Breast epithelium (tissue), 4 donors: Measurements from ENCODE around the gene HNRNPAB. TPM values are rescaled to one million over a fixed set of nuclear protein-coding genes. Genes with fewer than 3 reads are reported as not detected.

ENCODE experiments used
- DNase-seq, 2 donors: peaks; one replicate each; pipeline ENCODE4 v3.0.0-alpha.2; 2019; ENCODE audit warnings: low spot score in 2 of 2
- H3K27ac ChIP-seq, 2 donors: fragments of 200-600 bp; sonication (generic) in 1 of 2; one replicate each; pipeline ENCODE4 v1.5.1; 2016 to 2019; ENCODE audit warnings: mild to moderate bottlenecking in 1 of 2
- H3K27me3 ChIP-seq, 2 donors: fragments of 200-600 bp; sonication (generic) in 1 of 2; one replicate each; pipeline versions ENCODE4 v1.5.1 to v1.6.0; 2017 to 2019; ENCODE audit warnings: control low read depth in 1 of 2, mild to moderate bottlenecking in 1 of 2
- H3K36me3 ChIP-seq: fragments of 200-600 bp; one replicate; pipeline ENCODE4 v1.5.1; 2019
- H3K4me1 ChIP-seq, 2 donors: fragments of 200-600 bp; sonication (generic); one replicate each; pipeline ENCODE4 v1.5.1; 2016 to 2019; ENCODE audit warnings: control low read depth in 1 of 2
- H3K4me3 ChIP-seq, 3 donors: fragments of 200-600 bp; sonication (generic); 1 replicate in 2 of 3; 2 replicates in 1 of 3; pipeline ENCODE4 v1.5.1; 2016 to 2019; ENCODE audit warnings: mild to moderate bottlenecking in 3 of 3, moderate library complexity in 2 of 3
- H3K9me3 ChIP-seq, 2 donors: fragments of 200-600 bp; sonication (generic) in 1 of 2; one replicate each; pipeline ENCODE4 v1.5.1; 2016 to 2019; ENCODE audit warnings: control low read depth in 1 of 2
- POLR2A ChIP-seq: fragments of 450-650 bp; IDR thresholded peaks from one replicate; pipeline ENCODE4 v1.6.1; 2016; ENCODE audit warnings: antibody characterized with exemption, mild to moderate bottlenecking, moderate library complexity
- POLR2AphosphoS5 ChIP-seq, 3 donors: sonication (generic); formaldehyde crosslinking; IDR thresholded peaks; one replicate each; pipeline ENCODE4 v1.6.1; 2017; ENCODE audit warnings: antibody characterized with exemption in 3 of 3
- intact Hi-C: fragments of 100-400 bp; cut with DNase I; formaldehyde crosslinking; loops from one replicate; pipeline ENCODE4 v1.15.1; 2023; ENCODE audit warnings: low total_unique reads
- total RNA-seq, 3 donors: library from RNA; depleted of rRNA; stranded (reverse); fragments of >200 nt; gene quantifications; one replicate each; pipeline ENCODE4 v1.1.0, GENCODE V29; 2016
- TF ChIP-seq, protein P1 (sequence below), 3 donors: fragments of 450-650 bp; IDR thresholded peaks; one replicate each; pipeline ENCODE4 v1.5.1; 2016 to 2017; ENCODE audit warnings: antibody characterized with exemption in 3 of 3, mild to moderate bottlenecking in 3 of 3, moderate library complexity in 3 of 3

Gene HNRNPAB
- total RNA-seq, 3 donors from 2014 or later, result 56.3 to 90.5 (median 68.9) TPM

- Histone ChIP-seq H3K27ac (no peak overlapping the region), H3K4me1 (peaks cover 20 to 33% of the 10 kb centered on the region in 2 donors)
Observed at GRCh38 chr5:178235588-178235974, 31.2 kb downstream of the HNRNPAB start.

DNA sequence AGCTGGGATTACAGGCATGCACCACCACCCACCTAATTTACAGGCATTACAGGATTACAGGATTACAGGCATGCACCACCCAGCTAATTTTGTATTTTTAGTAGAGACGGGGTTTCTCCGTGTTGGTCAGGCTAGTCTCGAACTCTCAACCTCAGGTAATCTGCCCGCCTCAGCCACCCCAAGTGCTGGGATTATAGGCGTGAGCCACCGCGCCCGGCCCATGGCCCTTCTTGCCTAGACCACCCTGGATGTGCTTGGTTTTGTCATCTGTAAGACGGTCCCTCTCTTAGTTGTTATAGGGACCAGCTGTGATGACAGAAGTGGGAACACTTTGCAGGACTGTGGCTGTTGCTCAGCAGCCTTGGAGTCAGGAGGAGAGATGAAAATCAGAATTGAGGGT lies 31.8 kb downstream of the HNRNPAB start:
- Histone ChIP-seq H3K9me3 (no peaks in the 10 kb centered on the region), H3K4me3 (peak overlapping the region in 1 of 3 donors; percentile 15), H3K27ac (peak overlapping the region; percentile 71 to 89), H3K4me1 (peaks cover 18 to 30% of the 10 kb centered on the region in 2 donors), H3K27me3 (no peaks in the 10 kb centered on the region), H3K36me3 (no peaks in the 10 kb centered on the region)
- TF ChIP-seq, protein P1, sequence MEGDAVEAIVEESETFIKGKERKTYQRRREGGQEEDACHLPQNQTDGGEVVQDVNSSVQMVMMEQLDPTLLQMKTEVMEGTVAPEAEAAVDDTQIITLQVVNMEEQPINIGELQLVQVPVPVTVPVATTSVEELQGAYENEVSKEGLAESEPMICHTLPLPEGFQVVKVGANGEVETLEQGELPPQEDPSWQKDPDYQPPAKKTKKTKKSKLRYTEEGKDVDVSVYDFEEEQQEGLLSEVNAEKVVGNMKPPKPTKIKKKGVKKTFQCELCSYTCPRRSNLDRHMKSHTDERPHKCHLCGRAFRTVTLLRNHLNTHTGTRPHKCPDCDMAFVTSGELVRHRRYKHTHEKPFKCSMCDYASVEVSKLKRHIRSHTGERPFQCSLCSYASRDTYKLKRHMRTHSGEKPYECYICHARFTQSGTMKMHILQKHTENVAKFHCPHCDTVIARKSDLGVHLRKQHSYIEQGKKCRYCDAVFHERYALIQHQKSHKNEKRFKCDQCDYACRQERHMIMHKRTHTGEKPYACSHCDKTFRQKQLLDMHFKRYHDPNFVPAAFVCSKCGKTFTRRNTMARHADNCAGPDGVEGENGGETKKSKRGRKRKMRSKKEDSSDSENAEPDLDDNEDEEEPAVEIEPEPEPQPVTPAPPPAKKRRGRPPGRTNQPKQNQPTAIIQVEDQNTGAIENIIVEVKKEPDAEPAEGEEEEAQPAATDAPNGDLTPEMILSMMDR (IDR thresholded peaks at IDR 0.05), result no peak
- TF ChIP-seq POLR2A (no peak), POLR2AphosphoS5 (IDR thresholded peaks at IDR 0.05) (no peak)
- no peak for DNase-seq
- intact Hi-C loops, result no loop called here

More at GRCh38 chr5:178235588-178235974, 31.2 kb downstream of the HNRNPAB start:
- intact Hi-C loops, result no loop called here
- Histone ChIP-seq H3K4me3 (no peak overlapping the region), H3K9me3 (no peaks in the 10 kb centered on the region), H3K27me3 (no peaks in the 10 kb centered on the region), H3K36me3 (no peaks in the 10 kb centered on the region)
- TF ChIP-seq POLR2AphosphoS5 (IDR thresholded peaks at IDR 0.05) (no peak), POLR2A (no peak)
- TF ChIP-seq, protein P1 (IDR thresholded peaks at IDR 0.05), result no peak
- DNase-seq, result no peak

DNA sequence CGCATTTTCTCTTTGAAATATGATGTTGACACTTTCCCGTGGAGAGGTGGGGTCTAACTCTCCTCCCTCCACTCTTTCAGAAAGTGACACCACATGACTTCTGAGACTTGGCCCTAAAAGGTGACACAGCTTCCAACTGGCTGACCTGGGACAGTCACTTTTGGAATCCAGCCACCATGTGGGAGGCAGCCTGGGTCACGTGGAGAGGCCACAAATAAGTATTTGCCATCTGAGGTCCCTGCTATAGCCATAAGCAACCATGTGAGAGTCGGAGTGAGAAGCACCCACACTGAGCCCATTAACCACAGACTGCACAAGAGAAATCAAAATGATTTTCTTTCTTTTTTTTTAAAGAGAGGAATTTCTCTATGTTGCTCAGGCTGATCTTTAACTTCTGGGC lies 32.3 kb downstream of the HNRNPAB start:
- Histone ChIP-seq H3K27me3 (no peaks in the 10 kb centered on the region), H3K9me3 (no peaks in the 10 kb centered on the region), H3K4me3 (no peak overlapping the region), H3K27ac (peak overlapping the region; percentile 71 to 89), H3K4me1 (peaks cover 13 to 26% of the 10 kb centered on the region in 2 donors), H3K36me3 (no peaks in the 10 kb centered on the region)
- peak; percentile 66 to 69 for DNase-seq
- TF ChIP-seq POLR2AphosphoS5 (IDR thresholded peaks at IDR 0.05), result peak in 1 of 3 donors; percentile 31
- TF ChIP-seq, protein P1 (IDR thresholded peaks at IDR 0.05), result no peak
- intact Hi-C loops, result no loop called here

GRCh38 chr5:178237431-178238312 lies 33.3 kb downstream of the HNRNPAB start:
- peak overlapping the region in 1 of 3 donors; percentile 5 for H3K4me3 ChIP-seq
- H3K4me1 ChIP-seq, result peaks cover 12 to 26% of the 10 kb centered on the region in 2 donors
- H3K27me3 ChIP-seq, result no peaks in the 10 kb centered on the region
- H3K9me3 ChIP-seq, result no peaks in the 10 kb centered on the region
- DNase-seq, result peak in 1 of 2 donors; percentile 80
- intact Hi-C loops, result no loop called here
- H3K27ac ChIP-seq, result peak overlapping the region; percentile 71 to 89
- H3K36me3 ChIP-seq, result no peaks in the 10 kb centered on the region
- TF ChIP-seq, protein P1 (IDR thresholded peaks at IDR 0.05), result no peak
- no peak for TF ChIP-seq POLR2A
- no peak for TF ChIP-seq POLR2AphosphoS5 (IDR thresholded peaks at IDR 0.05)

DNA sequence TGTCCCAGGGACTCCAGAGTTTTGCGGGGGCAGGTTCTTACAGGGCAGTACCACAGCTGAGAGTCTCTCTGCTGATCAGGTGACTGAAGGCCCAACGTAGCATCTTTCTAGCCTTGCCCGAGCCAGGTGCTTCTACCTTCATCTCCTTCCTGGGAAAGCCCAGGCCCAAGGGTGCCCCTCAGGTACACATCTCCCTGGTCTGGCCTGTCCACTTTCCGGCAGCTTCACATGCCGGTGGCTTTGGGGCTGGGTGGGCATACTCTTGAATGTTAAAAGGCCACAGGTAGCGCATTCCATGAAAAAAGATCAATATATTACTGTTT lies 33.9 kb downstream of the HNRNPAB start:
- Histone ChIP-seq H3K36me3 (no peaks in the 10 kb centered on the region), H3K9me3 (no peaks in the 10 kb centered on the region), H3K4me1 (peaks cover 12 to 26% of the 10 kb centered on the region in 2 donors), H3K4me3 (no peak overlapping the region), H3K27me3 (no peaks in the 10 kb centered on the region), H3K27ac (peak overlapping the region; percentile 71 to 89)
- no peak for DNase-seq
- TF ChIP-seq, protein P1 (IDR thresholded peaks at IDR 0.05), result no peak
- intact Hi-C loops, result no loop called here
